ELF-1 (cell line): ENCODE measurements around the gene ZNF207.
"Not testable (repeated sequence)": the region's sequence is repeated elsewhere in the genome, so short reads cannot be mapped to it uniquely, and the experiment has no call there.

Source experiments
- DNase-seq: peaks from one replicate; pipeline ENCODE4 v3.0.0-alpha.2; 2016; ENCODE audit warnings: low read depth, low spot score

The ZNF207 gene

GRCh38 chr17:32349854-32350665 lies at the start of gene ZNF207:
TSS of gene ZNF207 (plus strand) at chr17:32350157. CDS start at chr17:32350286, 129 bp downstream.
- peak; percentile 97 for DNase-seq

DNA sequence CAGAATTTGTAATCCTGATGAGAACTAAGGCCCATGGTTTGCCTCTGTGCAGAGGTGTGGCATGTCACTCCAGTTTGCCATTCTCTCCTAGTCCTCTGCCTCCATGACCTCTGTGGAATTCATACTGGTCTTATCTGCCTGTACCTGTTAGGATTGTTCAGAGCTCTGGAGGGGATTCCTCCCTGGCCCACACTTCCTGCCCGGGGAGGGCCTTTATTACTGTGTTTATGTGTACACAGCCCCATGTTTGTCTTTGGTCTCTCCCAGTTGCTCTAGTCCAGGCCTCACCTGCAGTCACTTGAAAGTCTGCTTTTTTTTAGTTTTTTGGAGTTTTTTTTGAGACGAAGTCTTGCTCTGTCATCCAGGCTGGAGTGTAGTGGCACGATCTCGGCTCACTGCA lies 47.9 kb upstream of the ZNF207 start:
- DNase-seq = peak; percentile 75

GRCh38 chr17:32302860-32303649 lies 46.9 kb upstream of the ZNF207 start:
- peak; percentile 92 for DNase-seq

GRCh38 chr17:32303781-32304288 lies 46.1 kb upstream of the ZNF207 start:
- peak; percentile 77 for DNase-seq

GRCh38 chr17:32305049-32305448 lies 44.9 kb upstream of the ZNF207 start:
- DNase-seq = peak; percentile 57

- no peak for DNase-seq
Observed at GRCh38 chr17:32307658-32308057, 42.3 kb upstream of the ZNF207 start.

DNA sequence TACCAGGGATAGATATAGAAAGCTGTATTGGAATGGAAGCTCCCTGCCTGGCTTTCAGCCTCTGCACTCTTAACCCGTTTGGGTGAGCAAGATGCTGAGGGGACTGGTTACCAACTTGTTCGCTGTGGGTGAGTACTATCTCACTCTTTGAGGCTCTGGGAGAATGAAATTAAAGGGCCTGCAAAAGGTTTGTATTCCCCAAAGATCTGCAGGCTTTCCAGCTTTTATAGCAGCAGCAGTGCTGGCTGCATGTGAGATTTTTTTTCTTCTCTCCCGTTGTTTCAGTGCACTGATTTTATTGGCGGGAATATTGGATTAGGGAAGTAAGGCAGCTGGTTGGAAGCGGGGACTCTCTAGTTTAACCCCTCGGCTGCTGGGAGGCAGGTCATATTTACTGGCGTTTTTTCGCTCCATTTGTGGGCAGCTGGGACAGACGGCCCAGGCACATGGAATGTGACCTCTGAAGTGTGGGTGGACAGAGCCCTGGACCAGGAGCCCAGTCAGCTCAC lies 38.9 kb upstream of the ZNF207 start:
- no peak for DNase-seq

DNA sequence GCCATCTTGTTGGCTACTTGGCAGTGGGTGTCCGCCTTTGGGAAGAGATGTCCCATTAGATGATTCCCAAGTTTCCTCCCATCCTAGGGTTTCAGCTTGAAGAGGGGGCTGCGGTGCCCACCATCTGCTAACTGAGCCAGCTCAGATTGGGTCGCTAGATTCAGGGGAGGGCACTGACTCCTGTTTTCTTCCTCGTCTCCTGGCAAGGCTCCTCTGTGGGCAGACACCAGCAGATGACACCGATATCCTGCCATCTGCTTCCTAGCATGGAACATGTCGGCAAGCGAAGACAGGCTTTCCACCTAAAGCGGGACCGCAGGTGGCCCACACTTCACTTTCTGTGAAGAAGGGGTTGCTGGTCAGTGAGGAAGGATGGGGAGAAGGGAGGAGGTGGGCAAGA lies 35.3 kb upstream of the ZNF207 start:
- no peak for DNase-seq

DNA sequence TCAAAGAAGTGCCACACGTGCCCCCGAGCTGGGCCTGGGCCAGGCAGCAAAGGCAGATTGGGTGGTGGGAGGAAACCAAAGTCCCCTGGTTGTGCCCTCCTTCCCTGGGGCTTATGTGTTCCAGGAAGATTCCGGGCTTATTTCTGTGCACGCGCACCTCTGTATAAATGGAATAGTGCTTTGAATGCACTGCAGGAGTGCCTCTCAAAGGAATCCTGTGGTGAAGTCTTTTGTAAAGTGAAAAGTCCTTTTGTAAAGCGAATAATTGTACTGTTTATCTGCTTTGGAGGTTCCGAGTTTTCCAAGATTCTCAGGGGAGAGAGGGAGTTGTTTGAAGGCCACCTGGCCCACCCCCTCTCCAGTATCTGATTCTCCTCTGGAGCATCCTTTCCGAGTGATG lies 34.8 kb upstream of the ZNF207 start:
- DNase-seq = no peak

GRCh38 chr17:32316653-32317052 lies 33.3 kb upstream of the ZNF207 start:
- not testable (repeated sequence) for DNase-seq

- DNase-seq = no peak
Observed at GRCh38 chr17:32317353-32317752, 32.6 kb upstream of the ZNF207 start.

DNA sequence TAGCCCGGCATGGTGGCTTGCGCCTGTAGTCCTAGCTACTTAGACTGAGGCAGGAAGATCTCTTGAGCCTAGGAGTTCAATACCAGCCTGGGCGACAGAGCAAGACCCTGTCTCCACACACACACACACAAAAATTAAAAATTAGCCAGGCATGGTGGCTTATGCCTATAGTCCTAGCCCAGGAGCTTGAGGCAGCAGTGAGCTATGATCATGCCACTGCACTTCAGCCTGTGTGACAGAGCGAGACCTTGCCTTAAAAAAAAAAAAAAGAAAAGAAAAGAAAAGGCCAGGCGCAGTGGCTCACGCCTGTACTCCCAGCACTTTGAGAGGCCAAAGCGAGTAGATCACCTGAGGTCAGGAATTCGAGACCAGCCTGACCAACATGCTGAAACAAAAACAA lies 31.9 kb upstream of the ZNF207 start:
- DNase-seq = peak; percentile 48

DNA sequence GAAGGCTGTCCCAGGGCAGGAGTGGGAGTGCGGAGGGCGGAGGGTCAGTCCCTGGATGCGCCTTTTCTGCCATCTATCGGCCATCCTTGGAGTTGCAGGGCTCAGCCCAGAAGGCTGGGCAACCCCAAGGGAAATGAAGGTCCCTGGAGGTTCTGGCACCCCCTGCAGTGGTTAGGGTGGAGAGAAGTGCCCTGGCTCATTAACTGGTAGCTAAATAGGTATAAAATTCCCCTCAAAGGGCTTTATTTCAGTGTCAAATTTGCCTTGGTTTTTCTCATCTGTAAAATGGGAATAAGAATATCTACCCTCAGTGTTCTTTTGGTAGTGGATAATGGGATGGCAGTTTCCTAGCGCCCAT lies 30.4 kb upstream of the ZNF207 start:
- DNase-seq = peak; percentile 89

DNA sequence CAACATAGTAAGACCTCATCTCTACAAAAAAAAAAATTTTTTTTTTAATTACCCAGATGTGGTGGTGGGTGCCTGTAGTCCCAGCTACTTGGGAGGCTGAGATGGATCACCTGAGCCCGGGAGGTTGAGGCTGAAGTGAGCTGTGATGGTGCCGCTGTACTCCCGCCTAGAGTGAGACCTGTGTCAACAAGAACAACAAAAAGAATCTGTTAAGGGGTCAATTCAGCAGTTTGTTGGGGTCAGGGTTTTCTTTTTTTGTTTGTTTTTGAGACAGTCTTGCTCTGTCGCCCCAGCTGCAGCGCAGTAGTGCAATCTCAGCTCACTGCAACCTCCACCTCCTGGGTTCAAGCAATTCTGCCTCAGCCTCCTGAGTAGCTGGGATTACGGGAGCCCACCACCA lies 29.9 kb upstream of the ZNF207 start:
- not testable (repeated sequence) for DNase-seq

DNA sequence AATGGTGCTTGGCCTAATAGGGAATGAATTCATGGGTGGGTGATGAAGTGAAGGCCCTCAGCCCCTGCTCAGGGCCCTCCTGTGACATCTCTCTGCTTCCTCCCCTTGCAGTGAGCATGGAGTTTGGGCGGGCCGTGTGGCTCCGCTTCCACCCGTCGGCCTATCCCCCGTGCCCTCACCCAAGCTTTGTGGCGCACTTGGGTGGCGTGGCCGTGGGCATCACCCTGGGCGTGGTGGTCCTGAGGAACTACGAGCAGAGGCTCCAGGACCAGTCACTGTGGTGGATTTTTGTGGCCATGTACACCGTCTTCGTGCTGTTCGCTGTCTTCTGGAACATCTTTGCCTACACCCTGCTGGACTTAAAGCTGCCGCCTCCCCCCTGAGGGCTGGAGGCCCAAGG lies 29.1 kb upstream of the ZNF207 start:
- no peak for DNase-seq

DNA sequence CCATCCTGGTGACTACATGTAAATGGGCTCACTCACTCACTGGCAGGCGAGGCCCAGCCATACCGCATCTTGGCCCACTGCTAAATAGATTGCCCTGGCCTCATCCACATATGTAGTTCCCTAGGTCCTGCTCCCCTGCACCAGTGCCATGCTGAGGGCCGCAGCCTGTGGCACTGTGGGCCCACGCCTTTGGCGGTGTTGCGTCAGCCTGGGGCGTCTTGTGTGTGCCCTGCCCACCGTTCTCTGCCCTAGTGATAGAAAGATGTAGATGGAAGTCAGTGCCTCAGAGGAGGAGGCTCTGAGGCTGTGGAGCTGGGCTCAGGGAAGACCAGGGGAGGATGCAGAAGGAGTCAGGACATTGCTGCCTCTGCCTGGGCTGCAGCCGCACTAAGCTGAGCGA lies 26.9 kb upstream of the ZNF207 start:
- DNase-seq = no peak

DNA sequence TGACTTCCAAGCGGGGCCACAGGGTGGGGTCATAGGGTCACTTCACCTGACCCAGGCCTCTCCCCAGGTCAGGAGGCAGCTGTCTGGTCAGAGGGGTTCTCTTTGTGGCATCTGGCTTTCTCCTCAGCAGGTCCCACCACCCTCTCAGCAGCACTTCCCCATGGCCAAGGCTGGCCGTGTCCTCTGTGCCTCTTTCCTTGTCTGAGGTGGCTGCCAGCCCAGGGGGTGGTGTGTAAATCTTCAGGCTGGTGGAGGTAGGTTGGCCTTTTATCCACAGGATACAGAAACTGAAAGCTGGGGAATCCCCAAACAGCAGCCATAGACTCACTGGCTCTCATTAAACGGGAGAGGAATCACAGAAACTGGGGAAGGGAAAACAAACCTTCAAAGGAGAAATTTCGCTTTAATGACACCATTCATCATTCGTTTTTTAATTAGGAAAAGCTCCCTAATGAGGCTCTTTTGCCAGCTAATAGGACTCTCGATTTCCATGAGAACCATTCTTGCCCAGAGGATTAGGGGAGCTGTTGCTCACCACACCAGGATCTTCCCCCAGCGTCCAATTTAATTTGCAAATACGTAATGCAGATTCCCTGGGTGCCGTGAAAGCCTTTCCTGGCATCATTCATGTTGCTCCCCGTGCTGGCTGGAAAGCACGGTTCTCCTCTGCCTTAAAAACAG lies 26.0 kb upstream of the ZNF207 start:
- no peak for DNase-seq

DNA sequence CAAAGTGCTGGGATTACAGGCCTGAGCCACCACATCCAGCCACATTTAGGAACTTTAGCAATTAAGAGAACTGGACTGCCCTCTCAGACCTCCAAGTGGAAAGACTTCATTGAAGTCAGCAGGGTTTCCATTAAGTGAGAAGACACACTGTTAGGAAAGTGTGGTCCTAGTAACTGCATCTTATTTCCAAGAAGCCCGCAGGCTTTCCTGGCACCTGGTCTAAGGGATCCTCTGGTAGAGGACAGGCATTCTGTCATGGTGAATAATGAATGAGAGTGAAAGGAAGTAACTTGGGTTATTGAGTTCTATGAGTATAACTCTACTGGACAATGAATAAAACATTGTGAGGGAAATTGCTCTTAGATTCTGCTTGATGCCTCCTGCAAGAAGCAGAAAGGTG lies 22.0 kb upstream of the ZNF207 start:
- no peak for DNase-seq

DNA sequence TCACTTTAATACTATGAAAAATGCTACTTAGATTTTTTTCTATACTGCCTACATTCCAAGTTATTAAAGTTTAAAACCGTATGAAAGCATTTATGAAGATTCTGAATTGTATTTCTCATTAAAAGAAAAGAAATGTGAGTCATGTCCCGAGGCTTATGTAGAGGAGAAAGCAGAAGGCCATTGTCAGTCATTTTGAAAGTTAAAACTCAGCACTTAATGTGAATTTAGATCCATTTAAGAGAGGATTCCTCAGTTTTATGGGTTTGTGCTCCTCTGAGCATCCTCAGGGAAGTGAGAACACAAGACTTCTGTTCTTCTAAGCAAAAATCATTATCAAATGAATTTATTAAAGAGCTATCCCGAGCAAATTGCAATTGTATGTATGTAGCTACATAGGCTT lies 19.8 kb upstream of the ZNF207 start:
- no peak for DNase-seq

DNA sequence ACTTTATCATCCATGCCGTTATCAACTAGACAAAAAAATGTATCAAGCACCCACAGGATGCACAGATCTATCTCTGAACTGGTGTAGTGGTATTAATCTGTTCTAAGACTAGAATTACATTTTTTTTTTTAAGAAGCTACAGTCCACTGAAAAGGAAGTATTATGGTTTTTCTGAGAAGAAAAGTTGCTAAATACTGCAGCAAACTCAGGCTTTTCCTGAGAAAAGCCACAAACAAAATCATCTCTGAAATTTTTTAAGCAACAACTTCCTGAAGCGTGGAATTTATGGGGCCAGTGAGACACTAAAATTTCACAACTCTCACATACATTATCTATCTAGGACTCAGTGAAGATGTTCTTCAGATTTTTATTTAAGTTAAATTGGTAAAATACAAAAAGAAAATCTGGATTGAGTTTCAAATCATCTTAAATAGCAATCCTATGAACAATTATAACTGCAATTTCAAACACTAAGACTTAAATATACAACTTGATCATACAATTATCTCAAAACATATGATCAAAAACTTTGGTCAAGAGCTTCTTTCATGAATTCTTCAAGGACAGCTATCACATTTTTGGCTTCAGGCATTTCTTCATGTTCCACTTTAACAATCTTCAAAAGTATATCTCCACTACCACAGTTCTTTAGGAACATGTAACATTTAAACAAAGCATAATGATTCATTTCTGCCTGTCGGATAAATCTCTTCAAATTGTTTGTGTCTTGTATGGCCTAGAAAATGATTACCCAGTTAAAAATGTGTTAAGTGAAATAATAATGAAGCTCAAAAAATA lies 18.5 kb upstream of the ZNF207 start:
- DNase-seq = no peak

DNA sequence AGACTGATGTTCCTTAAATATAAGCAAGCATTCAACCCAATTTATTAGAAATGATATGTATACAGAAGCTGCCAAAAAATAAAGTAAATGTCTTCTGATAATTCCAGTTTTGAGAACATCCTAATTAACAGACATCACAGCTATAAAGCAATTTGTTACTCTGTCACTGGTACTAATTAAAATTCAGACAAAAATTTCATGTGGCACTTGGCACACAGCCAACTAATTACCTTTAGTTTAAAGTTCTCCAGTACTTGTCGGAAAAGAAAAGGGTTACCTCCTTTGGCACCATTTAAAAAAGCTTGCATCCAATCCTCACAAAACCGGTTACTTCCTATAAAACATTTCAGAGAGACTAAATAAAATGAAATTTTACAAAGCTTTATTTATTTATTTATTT lies 16.8 kb upstream of the ZNF207 start:
- no peak for DNase-seq
